Lower leg skin (tissue), 3 donors: ENCODE data around the gene ELP4.

Experiments used
- CTCF ChIP-seq, 3 donors: fragments of 450-650 bp; IDR thresholded peaks; one replicate each; pipeline ENCODE4 v1.5.1; 2016; ENCODE audit warnings: antibody characterized with exemption in 3 of 3, mild to moderate bottlenecking in 3 of 3, moderate library complexity in 2 of 3
- POLR2A ChIP-seq, 2 donors: fragments of 450-650 bp; IDR thresholded peaks; one replicate each; pipeline ENCODE4 v1.6.1; 2016 to 2017; ENCODE audit warnings: antibody characterized with exemption in 2 of 2, mild to moderate bottlenecking in 1 of 2, moderate library complexity in 1 of 2

GRCh38 chr11:31828217-31828616 is 318.6 kb downstream of the ELP4 start:
- TF ChIP-seq CTCF (IDR thresholded peaks at IDR 0.05) (no peak), POLR2A (IDR thresholded peaks at IDR 0.05) (no peak)
